ENCODE data around the gene SND1.

The SND1 gene

GRCh38 chr7:127913686-127914085 lies 261.7 kb downstream of the SND1 start:
- peaks cover 0 to 16% (median 13%) of the 10 kb centered on the region in 10 experiments; a peak in 11 of 20 replicates for H3K4me1 ChIP-seq
- H3K4me2 ChIP-seq = no peak overlapping the region
- peaks cover 0 to 92% (median 31%) of the 10 kb centered on the region in 11 experiments; a peak in 12 of 22 replicates for H4K20me1 ChIP-seq
- no peak overlapping the region for H3K4me3 ChIP-seq
- peaks cover 22 to 54% (median 40%) of the 10 kb centered on the region in 11 experiments for H3K36me3 ChIP-seq
- H3K9me3 ChIP-seq (replicated peaks in 1 of 11) = no peaks in the 10 kb centered on the region
- TF ChIP-seq Cebpa-rat (IDR thresholded peaks at IDR 0.05) = no peak
- no peak overlapping the region for H3K27ac ChIP-seq
- H3K27me3 ChIP-seq = no peaks in the 10 kb centered on the region
- H3K9ac ChIP-seq = no peak overlapping the region

- Histone ChIP-seq H3K36me3 (peaks cover 14 to 44% (median 32%) of the 10 kb centered on the region in 11 experiments; a peak in 21 of 22 replicates), H3K27me3 (no peaks in the 10 kb centered on the region), H3K9me3 (replicated peaks in 1 of 11) (no peaks in the 10 kb centered on the region), H3K9ac (no peak overlapping the region), H4K20me1 (peaks cover 0 to 92% (median 31%) of the 10 kb centered on the region in 11 experiments; a peak in 12 of 22 replicates), H3K4me1 (peaks cover 0 to 16% (median 13%) of the 10 kb centered on the region in 10 experiments; a peak in 11 of 20 replicates), H3K27ac (no peak overlapping the region), H3K4me3 (no peak overlapping the region), H3K4me2 (0 out of 22 replicates have a peak overlapping the region, but pooled peaks of 1 of the 11 experiments have one; percentile 3)
- no peak for TF ChIP-seq Cebpa-rat (IDR thresholded peaks at IDR 0.05)
Observed at GRCh38 chr7:127914693-127915092, 262.7 kb downstream of the SND1 start.

DNA sequence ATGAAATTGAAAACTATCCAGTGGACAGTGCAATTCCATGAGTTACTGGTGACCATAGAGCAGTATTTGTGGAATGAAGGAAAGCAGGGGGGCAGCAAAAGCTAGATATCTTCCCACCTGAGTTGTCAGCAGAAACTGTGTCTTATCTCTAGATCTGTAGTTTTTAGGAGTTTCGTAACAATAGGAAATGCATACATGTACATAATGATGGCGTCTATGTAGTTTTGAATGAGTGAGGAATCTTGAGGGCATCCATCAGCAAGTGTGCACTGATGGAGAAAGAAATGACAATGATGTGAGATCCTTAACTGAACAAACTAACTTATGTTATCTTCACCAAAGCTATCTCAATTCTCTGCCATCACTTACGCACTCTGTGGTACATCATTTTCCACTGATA lies 264.7 kb downstream of the SND1 start:
- Histone ChIP-seq H3K36me3 (peaks cover 0 to 26% (median 11%) of the 10 kb centered on the region in 11 experiments; a peak in 12 of 22 replicates), H3K4me1 (peaks cover 0 to 16% (median 14%) of the 10 kb centered on the region in 10 experiments; a peak in 12 of 20 replicates), H3K9ac (no peak overlapping the region), H3K9me3 (replicated peaks in 1 of 11) (no peaks in the 10 kb centered on the region), H3K27me3 (no peaks in the 10 kb centered on the region), H3K4me3 (no peak overlapping the region), H3K4me2 (peak overlapping the region in 3 of 11 experiments; percentile 3 to 21 (median 19); a peak in 2 of 22 replicates), H3K27ac (no peak overlapping the region), H4K20me1 (peaks cover 0 to 93% (median 31%) of the 10 kb centered on the region in 11 experiments; a peak in 12 of 22 replicates)
- TF ChIP-seq Cebpa-rat (IDR thresholded peaks at IDR 0.05) = no peak

DNA sequence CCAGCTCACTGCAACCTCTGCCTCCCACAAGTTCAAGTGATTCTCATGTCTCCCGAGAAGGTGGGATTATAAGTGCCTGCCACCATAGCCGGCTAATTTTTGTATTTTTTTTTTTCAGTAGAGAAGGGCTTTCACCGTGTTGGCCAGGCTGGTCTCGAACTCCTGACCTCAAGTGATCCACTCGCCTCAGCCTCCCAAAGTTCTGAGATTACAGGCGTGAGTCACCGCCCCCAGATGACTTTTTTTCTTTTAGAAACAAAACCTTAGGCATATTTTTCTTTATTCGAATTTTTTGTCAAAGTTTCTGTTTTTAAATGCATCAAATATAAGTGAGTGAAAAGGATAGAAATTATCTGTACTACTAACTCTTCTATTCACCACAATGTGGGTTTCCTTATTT lies 266.1 kb downstream of the SND1 start:
- H3K4me1 ChIP-seq = peaks cover 0 to 23% (median 14%) of the 10 kb centered on the region in 10 experiments; a peak in 13 of 20 replicates
- H3K9me3 ChIP-seq (replicated peaks in 1 of 11) = no peaks in the 10 kb centered on the region; a peak in 3 of 22 replicates
- H4K20me1 ChIP-seq = peaks cover 0 to 93% (median 31%) of the 10 kb centered on the region in 11 experiments; a peak in 11 of 22 replicates
- H3K27ac ChIP-seq = no peak overlapping the region
- peaks cover 3 to 35% (median 15%) of the 10 kb centered on the region in 11 experiments; a peak in 15 of 22 replicates for H3K36me3 ChIP-seq
- no peaks in the 10 kb centered on the region for H3K27me3 ChIP-seq
- no peak overlapping the region for H3K9ac ChIP-seq
- TF ChIP-seq Cebpa-rat (IDR thresholded peaks at IDR 0.05) = no peak
- no peak overlapping the region for H3K4me2 ChIP-seq
- no peak overlapping the region for H3K4me3 ChIP-seq

DNA sequence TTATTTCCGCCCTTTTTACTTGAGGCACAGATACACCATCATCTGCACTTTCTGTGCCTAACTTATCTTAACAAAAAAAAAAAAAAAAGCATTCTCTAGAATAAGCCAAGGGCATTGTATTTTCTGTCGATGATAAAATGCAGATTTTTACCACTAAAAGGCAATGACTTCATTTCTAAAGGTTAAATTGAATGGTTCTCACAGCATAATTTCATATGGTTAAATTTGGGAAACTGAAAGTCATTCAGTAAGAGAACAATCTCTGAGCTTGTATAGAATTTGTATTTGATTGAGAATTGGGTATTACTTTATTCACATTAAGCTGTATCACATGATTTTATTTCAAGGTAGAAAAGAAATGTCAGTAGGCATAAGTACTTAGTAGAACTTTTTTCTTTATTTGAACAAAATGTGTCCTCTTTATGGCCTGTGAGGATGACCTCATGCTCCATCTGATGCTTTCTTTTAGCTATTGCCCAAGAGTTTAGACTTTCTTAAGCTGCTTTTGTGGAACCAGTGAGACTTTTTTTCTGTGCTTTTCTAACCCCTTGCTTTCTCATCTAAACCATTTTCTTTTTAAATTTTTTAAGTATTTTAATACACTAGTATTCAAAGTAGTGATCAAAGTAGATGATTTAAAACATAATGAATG lies 268.9 kb downstream of the SND1 start:
- H3K9ac ChIP-seq = no peak overlapping the region
- H3K4me2 ChIP-seq = no peak overlapping the region
- H3K27me3 ChIP-seq = no peaks in the 10 kb centered on the region
- TF ChIP-seq Cebpa-rat (IDR thresholded peaks at IDR 0.05) = no peak
- H3K4me1 ChIP-seq = peaks cover 0 to 17% (median 8%) of the 10 kb centered on the region in 10 experiments; a peak in 13 of 20 replicates
- peaks cover 0 to 94% (median 25%) of the 10 kb centered on the region in 11 experiments; a peak in 12 of 22 replicates for H4K20me1 ChIP-seq
- H3K9me3 ChIP-seq (replicated peaks in 1 of 11) = no peaks in the 10 kb centered on the region; a peak in 3 of 22 replicates
- H3K4me3 ChIP-seq = no peak overlapping the region
- H3K36me3 ChIP-seq = peaks cover 0 to 49% (median 12%) of the 10 kb centered on the region in 11 experiments; a peak in 12 of 22 replicates
- no peak overlapping the region for H3K27ac ChIP-seq

DNA sequence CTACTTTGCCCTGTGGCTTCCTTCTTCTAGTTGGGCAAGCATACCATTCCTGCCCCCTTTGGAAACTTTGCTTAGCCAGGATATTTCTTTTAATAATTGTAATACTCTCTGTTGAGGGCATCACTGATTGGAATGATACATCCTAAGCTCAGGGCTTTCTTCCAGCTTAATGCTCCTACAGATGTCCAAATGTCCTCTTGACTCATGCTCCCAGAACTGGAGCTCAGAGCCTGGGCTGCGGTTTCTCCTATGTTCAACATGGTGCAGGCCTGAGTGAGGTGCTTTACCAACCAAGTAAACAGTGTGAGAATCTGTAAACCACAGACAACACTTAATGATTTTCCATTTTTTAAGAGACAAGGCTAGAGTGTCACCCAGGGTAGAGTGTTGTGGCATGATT lies 270.7 kb downstream of the SND1 start:
- no peak overlapping the region for H3K9ac ChIP-seq
- peaks cover 0 to 94% (median 26%) of the 10 kb centered on the region in 11 experiments; a peak in 13 of 22 replicates for H4K20me1 ChIP-seq
- H3K36me3 ChIP-seq = peaks cover 0 to 55% (median 12%) of the 10 kb centered on the region in 11 experiments; a peak in 11 of 22 replicates
- no peaks in the 10 kb centered on the region; a peak in 3 of 22 replicates for H3K9me3 ChIP-seq (replicated peaks in 1 of 11)
- H3K27me3 ChIP-seq = no peaks in the 10 kb centered on the region
- no peak overlapping the region for H3K27ac ChIP-seq
- no peak for TF ChIP-seq Cebpa-rat (IDR thresholded peaks at IDR 0.05)
- H3K4me1 ChIP-seq = peaks cover 8 to 29% (median 11%) of the 10 kb centered on the region in 10 experiments
- H3K4me3 ChIP-seq = no peak overlapping the region
- H3K4me2 ChIP-seq = no peak overlapping the region

DNA sequence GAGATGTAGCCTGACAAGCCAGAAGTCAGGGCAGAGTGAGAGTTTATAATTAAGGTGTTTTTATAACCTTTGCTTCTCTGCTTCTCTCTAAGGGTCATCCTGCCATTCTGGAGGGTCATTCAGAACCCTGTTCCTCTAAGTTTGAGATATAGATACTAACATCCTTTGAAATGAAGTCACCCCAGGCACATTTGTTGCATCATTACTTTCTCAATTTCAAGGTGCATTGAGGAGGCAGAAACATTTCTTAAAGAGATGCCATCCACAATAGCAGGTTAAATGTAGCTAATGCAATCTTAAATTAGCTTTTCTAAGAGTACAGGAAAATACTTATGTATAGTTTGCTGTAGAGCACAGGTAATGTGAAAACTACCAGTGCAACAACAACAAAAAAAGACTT lies 272.9 kb downstream of the SND1 start:
- no peak for TF ChIP-seq Cebpa-rat (IDR thresholded peaks at IDR 0.05)
- Histone ChIP-seq H3K36me3 (peaks cover 10 to 59% (median 19%) of the 10 kb centered on the region in 11 experiments; a peak in 21 of 22 replicates), H3K4me1 (peaks cover 30 to 46% (median 33%) of the 10 kb centered on the region in 10 experiments), H3K9ac (no peak overlapping the region), H3K4me3 (no peak overlapping the region), H4K20me1 (peaks cover 0 to 94% (median 38%) of the 10 kb centered on the region in 11 experiments; a peak in 13 of 22 replicates), H3K9me3 (replicated peaks in 1 of 11) (peaks cover 0 to 2% (median 0%) of the 10 kb centered on the region in 11 experiments; a peak in 5 of 22 replicates), H3K27me3 (no peaks in the 10 kb centered on the region), H3K4me2 (no peak overlapping the region), H3K27ac (no peak overlapping the region)

DNA sequence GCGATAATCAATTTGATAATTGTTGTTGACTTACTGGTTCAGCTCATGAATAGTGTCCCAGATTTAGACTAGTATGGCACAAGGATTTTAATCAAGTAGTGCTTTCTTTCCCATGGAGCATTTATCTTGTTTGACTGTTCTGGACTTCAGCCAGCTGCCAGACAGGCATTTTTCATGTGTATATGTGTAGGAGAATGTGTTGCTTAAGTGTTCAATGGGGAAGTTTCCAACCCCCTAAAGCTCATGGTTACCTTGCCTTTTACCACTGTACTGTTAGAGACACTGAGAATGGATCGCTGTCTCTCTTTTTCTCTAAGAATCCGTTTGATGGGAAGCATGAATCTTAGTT lies 275.3 kb downstream of the SND1 start:
- Histone ChIP-seq H3K4me1 (peaks cover 31 to 46% (median 38%) of the 10 kb centered on the region in 10 experiments), H3K27ac (no peak overlapping the region), H3K4me2 (peak overlapping the region; percentile 19 to 83 (median 69); a peak in 20 of 22 replicates), H3K36me3 (peaks cover 32 to 75% (median 42%) of the 10 kb centered on the region in 11 experiments), H4K20me1 (peaks cover 0 to 70% (median 35%) of the 10 kb centered on the region in 11 experiments; a peak in 13 of 22 replicates), H3K9me3 (replicated peaks in 1 of 11) (peaks cover 16 to 24% (median 18%) of the 10 kb centered on the region in 11 experiments), H3K4me3 (no peak overlapping the region), H3K9ac (peak overlapping the region in 1 of 11 experiments; percentile 2; a peak in 1 of 22 replicates), H3K27me3 (no peaks in the 10 kb centered on the region)
- TF ChIP-seq Cebpa-rat (IDR thresholded peaks at IDR 0.05) = no peak

GRCh38 chr7:127928222-127928621 lies 276.2 kb downstream of the SND1 start:
- Histone ChIP-seq H3K27ac (no peak overlapping the region), H4K20me1 (peaks cover 0 to 67% (median 30%) of the 10 kb centered on the region in 11 experiments; a peak in 13 of 22 replicates), H3K4me3 (no peak overlapping the region), H3K9me3 (replicated peaks in 1 of 11) (peaks cover 17 to 24% (median 18%) of the 10 kb centered on the region in 11 experiments), H3K27me3 (no peaks in the 10 kb centered on the region), H3K36me3 (peaks cover 41 to 75% (median 44%) of the 10 kb centered on the region in 11 experiments), H3K4me2 (peak overlapping the region; percentile 19 to 83 (median 69); a peak in 21 of 22 replicates), H3K4me1 (peaks cover 31 to 50% (median 38%) of the 10 kb centered on the region in 10 experiments), H3K9ac (no peak overlapping the region)
- no peak for TF ChIP-seq Cebpa-rat (IDR thresholded peaks at IDR 0.05)
